Fibroblast of pulmonary artery (primary cell): Measurements from ENCODE around the gene CRTAC1.

Source experiments
- DNase-seq: peaks from one replicate; pipeline ENCODE4 v3.0.0-alpha.2; 2010; ENCODE audit warnings: low read depth
- H3K4me3 ChIP-seq: replicated peaks from 2 replicates; pipeline ENCODE4 v1.5.1; 2011; ENCODE audit warnings: low read depth, mild to moderate bottlenecking, control low read depth, low read length, moderate library complexity
- TF ChIP-seq, protein P1 (sequence below): IDR thresholded peaks from 2 replicates; pipeline ENCODE4 v1.5.1; 2011; ENCODE audit warnings: mild to moderate bottlenecking, control low read depth, low read length, inconsistent platforms; ENCODE audit errors: missing control alignments

CRTAC1 gene

DNA sequence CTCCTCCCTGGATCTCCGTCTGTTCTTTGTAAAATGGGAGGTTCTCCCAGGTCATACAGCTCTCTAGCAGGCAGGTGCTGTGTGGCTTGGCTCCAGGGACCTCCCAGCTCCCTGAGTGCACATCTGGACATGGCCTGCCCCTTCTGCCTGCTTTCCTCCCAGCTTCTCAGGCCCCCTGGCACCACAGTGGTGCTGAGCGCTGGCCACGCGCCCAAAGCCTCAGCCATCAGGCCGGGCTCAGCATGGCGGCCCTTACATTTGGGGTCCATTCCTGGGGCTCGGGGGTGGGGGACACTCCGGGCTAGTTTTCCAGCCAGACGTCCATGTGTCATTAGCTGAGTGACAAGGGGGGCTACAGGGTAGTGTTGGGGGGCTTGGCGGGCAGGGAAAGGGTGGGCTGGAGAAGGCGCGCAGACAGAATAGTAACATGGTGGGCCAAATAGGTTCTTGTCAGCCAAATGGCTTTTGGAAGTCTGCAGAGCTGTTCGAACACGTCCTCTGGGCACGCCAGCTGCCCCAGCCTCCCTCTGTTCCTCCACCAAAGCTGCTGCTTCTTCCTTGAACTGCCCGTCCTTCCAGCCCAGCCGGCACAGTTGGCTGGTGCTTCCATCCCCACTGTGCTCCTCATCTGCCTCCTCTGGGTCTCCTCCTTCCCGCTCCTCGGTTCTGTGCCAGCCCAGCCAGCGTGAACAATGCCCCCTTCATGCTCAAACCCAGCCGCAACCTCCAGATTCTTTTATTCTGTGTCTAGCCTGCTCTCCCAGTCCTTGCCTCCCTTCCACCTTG lies 114.9 kb downstream of the CRTAC1 start:
- TF ChIP-seq, protein P1, sequence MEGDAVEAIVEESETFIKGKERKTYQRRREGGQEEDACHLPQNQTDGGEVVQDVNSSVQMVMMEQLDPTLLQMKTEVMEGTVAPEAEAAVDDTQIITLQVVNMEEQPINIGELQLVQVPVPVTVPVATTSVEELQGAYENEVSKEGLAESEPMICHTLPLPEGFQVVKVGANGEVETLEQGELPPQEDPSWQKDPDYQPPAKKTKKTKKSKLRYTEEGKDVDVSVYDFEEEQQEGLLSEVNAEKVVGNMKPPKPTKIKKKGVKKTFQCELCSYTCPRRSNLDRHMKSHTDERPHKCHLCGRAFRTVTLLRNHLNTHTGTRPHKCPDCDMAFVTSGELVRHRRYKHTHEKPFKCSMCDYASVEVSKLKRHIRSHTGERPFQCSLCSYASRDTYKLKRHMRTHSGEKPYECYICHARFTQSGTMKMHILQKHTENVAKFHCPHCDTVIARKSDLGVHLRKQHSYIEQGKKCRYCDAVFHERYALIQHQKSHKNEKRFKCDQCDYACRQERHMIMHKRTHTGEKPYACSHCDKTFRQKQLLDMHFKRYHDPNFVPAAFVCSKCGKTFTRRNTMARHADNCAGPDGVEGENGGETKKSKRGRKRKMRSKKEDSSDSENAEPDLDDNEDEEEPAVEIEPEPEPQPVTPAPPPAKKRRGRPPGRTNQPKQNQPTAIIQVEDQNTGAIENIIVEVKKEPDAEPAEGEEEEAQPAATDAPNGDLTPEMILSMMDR, result no peak
- H3K4me3 ChIP-seq, result no peak overlapping the region
- no peak for DNase-seq

DNA sequence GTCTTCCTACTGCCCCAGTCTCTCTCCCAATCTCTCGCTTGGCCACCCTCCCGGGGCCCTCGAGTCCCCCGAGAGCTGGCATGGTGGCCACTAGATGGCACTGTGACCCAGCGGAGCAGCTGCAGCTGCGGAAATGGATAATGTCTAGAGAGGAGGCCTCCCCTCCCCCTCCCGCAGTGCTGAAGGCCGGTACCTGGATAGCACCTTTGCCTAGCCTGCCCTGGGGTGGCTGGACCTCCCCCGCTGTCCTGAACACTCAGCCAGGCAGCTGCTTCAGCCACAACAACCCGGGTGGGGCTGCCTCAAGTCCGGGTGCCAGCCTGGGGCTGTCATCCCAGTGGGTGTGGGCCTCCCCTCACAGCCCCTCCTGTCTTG lies 115.6 kb downstream of the CRTAC1 start:
- H3K4me3 ChIP-seq, result no peak overlapping the region
- TF ChIP-seq, protein P1, result peak; percentile 81
- peak; percentile 58 for DNase-seq

DNA sequence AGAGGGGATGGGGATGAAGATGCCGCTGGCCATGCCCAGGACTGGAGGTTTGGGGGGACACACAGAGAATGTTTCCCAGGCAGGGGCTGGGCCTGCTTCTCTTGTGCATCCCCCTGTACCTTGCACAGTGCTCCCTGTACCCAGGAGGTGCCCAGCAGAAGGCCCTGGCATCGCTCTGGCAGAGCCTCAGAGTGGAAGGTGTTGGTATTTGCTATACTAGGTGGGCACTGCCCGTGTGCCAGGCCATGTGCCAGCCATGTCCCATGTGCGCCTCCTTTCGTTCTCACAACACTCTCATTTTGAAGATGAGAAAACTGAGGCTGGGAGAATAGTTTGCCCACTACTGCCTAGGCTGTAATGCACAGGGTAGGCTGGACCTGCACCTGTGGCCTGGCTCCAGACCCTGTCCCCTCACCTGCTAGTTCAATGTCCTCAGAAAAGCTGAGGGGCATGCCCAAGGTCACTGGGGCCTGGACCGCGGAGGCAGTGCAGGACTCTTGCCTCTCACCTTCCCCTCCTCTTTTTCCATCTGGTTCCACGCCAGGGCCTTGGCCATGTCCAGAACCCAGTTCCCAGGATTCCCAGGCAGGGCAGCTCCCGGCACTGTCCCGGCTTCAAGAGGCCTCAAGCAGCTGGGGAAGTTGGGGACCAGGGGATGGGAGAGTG lies 116.1 kb downstream of the CRTAC1 start:
- no peak overlapping the region for H3K4me3 ChIP-seq
- TF ChIP-seq, protein P1, result no peak
- no peak for DNase-seq

DNA sequence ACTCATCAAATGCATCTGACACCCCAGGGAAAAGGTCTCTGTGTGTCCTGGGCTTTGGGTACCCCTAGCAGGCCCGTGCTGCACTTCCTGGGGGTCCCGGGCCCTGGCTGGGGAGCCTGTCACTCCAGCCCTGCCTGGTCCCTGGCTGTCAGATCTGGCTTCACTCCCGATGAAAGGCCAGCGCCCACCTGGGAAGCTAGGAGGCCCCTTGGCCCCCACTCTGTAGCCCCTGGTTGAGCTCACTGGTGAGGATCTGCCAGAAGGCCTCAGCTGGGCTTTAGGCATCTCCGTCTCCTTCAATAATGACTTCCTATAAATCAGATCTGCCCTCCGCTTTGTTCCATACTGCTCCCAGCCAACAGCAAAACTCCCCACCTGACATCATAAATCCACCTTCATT lies 116.8 kb downstream of the CRTAC1 start:
- TF ChIP-seq, protein P1, result no peak
- DNase-seq, result no peak
- H3K4me3 ChIP-seq, result no peak overlapping the region

DNA sequence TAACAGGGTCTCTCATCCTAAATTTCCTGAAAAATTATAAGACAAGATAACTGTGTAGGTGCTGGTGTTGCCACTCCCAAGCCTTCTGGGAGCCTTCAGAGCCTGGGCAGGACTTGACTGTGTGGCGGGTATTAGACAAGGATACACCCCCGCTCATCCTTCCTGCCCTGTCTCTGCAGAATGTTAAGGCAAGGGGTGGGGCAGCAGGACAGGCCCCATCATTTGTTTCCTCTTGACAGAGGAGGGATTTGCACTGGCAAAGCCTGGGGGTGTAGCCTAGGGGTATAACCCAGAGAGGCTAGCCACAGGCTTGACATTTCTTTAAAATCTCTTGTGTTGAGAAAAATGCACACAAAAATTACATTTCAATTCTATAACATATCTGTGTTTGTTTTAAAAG lies 117.2 kb downstream of the CRTAC1 start:
- TF ChIP-seq, protein P1, result no peak
- no peak for DNase-seq
- no peak overlapping the region for H3K4me3 ChIP-seq

DNA sequence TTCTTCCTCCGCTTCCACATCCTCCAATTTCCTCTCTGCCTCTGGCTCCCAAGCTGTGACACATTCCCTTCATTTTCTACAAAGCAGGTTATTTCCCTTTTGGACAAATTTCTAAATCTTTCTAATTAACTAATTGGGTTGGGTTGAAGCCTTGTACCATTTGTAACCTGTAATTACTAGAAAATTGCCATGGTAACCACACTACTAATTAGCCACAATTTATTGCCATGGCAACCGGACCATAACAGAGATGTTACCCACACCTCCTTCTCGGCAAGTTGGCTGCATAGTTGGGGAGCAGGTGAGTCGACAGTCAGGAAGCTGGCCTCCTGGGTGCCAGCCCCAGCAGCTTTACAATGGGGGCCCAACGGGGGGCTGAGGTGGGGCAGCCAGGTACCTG lies 119.2 kb downstream of the CRTAC1 start:
- no peak for DNase-seq
- no peak overlapping the region for H3K4me3 ChIP-seq
- TF ChIP-seq, protein P1, result no peak
